Left forelimb (tissue), 1 donor: ENCODE data around the gene RECK.
"Not testable (repeated sequence)": the region's sequence is repeated elsewhere in the genome, so short reads cannot be mapped to it uniquely, and the experiment has no call there.

ENCODE experiments used
- DNase-seq: peaks from one replicate; pipeline ENCODE4 v3.0.0-alpha.2; 2018; ENCODE audit warnings: low spot score

The RECK gene

GRCh38 chr9:36063804-36064447, 27.2 kb downstream of the RECK start:
- DNase-seq = no peak

DNA sequence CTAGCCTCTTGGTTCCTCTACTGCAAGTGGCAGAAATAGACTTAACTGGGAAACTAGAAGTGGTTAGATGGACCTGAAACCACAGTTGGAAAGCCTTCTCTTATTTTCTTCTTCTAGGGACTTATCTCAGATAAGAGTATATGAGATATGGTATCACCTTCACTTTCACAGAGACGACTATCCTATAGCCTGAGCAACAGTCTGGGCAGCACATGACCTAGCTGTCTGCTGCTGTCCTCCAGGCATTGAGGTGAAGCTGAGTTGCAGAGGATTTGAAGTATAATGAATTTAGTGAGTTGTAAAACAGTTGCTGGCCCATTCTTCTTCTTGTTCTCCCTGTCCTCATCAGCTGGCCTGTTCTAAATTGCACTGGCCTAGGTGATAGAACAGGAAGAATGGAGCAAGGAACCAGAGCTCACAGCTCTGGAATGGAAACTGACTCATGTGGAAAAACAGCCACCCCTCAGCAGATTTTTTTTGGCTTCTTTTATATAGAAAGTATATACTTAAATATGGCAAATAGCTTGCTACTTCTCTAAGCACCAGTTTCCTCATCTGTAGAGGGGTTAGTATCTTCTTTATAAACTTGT, 27.8 kb downstream of the RECK start:
- DNase-seq = no peak

GRCh38 chr9:36074055-36074454, 37.3 kb downstream of the RECK start:
- no peak for DNase-seq

- no peak for DNase-seq
Measured at GRCh38 chr9:36074870-36075532, 38.3 kb downstream of the RECK start.

DNA sequence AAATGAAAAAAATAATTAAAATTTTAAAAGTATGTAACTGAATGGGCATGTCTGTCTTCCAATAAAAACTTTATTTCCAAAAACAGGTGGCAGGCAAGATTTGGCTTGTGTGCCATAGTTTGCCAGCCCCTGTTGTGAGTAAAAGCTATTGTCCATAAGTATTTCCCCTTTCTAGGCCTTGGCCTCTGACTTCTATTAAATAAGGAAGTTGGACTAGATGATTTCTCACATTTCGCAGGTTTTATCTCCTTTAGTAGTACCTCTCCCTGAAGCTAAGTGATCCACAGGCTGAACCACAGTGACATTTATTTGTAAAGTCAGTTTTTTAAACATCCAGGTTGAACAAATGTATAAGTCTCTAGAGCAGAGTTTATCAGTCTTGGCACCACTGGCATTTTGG, 41.3 kb downstream of the RECK start:
- DNase-seq = no peak

GRCh38 chr9:36080519-36080918, 43.8 kb downstream of the RECK start:
- no peak for DNase-seq

- DNase-seq = no peak
Measured at GRCh38 chr9:36082931-36083330, 46.2 kb downstream of the RECK start.

- no peak for DNase-seq
Measured at GRCh38 chr9:36086442-36086841, 49.7 kb downstream of the RECK start.

- DNase-seq = not testable (repeated sequence)
Measured at GRCh38 chr9:36087054-36087453, 50.3 kb downstream of the RECK start.

GRCh38 chr9:36088020-36088419, 51.3 kb downstream of the RECK start:
- no peak for DNase-seq

DNA sequence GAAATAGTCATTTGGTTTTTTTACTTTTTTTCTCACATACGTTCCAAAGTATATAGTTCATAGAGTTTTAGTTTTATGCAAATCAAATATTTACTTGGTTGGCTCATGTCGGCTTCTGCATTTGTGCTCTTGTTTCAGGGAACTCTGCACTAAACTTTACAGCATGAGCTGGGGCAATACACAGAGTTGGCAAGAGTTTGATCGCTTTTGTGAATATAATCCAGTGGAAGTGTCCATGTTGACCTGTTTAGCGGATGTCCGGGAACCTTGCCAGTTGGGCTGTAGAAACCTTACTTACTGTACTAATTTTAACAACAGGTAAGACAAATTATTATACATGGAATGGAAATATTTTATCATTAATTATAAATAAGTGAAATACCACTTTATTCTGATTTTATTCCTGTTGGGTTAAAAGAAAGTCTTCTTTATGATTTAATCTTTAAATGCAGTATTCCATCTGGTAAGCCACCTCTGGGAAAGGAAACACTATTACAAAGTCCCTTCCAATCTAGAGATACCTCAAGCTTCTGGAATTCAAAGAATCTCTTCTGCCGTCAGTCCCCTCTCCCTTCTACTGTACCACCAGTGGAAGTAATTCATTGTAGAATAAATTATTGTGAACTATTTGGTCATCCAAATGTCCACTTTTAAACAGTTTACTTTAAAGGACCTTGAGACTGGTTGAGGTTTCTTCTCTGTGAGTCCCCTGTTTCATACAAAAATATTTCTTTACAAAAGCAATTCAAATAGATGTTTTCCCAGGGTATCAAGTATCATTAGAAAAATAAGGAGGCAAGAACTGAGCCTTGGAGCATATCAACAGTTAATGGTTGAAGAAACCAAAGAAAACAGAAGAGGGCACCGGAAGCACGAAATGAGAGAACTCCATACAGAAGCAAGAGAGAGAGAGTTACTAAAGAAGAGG, 54.6 kb downstream of the RECK start:
- DNase-seq = peak; percentile 64

DNA sequence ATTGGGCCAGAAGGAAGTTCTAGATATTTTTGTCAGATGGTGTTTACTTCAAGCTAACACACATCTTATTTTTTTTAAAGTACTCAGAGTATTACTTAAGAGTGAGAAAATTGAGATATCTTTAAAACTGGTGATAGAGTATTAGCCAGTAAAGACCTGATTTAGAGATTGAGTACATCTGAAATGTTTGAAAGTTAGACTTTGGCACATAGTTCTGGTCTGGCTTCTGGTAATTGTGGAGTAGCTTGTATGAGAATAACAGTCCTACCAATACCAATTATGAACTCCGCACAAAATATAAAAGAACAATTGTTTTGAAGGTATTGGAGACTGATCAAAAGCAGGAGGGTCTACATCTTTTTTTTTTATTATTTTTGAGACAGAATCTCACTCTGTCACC, 55.3 kb downstream of the RECK start:
- no peak for DNase-seq

DNA sequence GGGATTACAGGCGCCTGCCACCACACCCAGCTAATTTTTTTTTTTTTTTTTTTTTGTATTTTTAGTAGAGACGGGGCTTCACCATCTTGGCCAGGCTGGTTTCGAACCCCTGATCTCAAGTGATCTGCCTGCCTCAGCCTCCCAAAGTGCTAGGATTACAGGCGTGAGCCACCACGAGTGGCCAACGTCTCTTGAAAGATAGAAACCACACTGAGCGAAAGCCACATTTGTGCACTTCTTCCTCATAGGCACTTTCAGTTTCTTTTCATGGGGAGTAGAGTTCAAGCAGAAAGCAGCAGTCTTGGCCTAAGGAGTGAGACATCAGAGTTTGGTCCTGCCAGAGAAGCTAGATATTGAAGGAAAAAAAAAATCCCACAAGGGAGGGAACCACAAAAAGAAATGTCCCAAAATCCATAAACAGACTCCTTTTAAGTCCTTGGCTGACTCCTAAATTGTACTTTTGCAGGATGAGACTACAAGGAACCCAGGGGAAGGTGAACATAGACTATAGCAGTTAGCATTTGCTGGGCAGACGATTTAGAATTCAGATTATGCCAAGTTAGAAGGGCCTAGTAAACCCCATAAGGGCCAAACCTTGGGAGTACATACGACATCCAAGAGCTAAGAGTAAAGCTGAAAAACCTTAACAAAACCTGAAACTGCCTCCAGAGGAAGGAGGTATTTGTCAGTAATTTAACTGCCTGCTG, 55.9 kb downstream of the RECK start:
- DNase-seq = no peak

GRCh38 chr9:36093384-36093783, 56.7 kb downstream of the RECK start:
- DNase-seq = no peak

- no peak for DNase-seq
Measured at GRCh38 chr9:36099718-36100117, 63.0 kb downstream of the RECK start.

DNA sequence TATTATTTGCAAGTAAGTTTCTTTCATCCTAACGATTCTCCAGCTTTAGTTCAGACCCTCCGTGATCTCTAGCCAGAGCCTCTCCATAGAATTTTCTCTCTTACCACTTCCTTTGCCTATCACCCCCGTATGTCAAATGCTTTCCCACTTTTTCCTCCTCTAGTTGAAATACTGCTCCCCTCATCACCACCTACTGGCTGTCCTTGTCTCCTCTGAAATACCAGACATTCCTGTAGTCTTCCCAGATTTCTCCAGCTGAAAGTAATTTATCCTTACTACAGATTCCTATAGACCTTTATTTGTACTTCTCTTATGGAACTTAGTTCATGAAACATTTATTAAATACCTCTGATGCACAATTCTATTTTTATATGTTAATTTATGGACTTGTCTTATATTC, 63.8 kb downstream of the RECK start:
- DNase-seq = no peak

DNA sequence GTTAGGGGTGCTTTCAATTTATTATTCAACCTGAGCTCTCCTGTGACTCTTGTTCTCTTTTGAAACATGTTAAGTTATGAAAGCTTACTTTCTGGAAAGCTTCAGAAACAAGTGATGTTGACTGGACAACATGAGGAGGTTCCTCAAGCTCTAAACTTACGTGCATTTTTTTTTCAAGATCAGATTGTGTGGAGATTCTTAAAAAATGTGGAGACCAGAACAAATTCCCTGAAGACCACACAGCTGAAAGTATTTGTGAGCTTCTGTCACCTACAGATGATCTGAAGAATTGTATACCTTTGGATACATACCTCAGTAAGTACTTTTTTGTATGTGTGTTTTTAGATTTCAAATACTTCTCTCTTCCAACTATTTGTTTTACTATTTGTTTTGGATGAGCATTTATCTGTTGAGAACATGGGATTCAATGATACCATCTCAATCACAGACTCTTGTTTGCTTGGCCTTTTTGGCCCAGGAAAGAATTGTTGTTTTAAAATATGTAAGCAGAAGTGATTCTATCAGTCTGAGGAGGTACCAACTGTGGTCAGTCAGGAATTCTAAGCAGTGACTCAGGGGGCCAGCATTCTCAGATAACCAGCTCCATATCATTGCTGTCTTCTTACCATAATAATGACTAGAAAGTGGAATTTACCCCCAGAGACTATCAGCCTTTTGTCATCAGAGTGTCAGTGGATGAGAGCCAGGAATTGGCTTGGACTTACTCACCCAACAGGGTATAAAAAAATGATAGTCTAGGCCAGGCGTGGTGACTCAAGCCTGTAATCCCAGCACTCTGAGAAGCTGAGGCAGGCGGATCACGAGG, 65.4 kb downstream of the RECK start:
- DNase-seq = no peak

- no peak for DNase-seq
Measured at GRCh38 chr9:36102742-36103495, 66.2 kb downstream of the RECK start.

DNA sequence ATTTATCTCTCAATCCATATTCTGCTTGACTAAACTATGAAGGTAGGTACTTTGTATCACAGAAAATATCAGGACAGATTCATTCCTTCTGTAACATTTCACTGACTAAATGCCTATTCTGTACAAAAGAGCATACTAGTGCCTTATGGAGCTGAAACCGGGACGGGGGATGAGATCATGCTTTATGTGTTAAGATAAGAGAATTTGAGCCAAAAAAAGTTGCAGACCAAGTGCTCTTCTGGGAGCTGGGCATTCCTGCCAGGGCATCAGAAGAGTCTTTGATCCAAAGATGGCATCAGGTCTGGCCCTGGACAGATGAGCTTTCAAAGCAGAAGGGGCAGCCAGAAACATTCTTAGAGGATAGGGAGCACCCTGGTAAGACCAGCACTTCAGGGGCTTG, 72.4 kb downstream of the RECK start:
- no peak for DNase-seq

- no peak for DNase-seq
Measured at GRCh38 chr9:36110434-36110833, 73.7 kb downstream of the RECK start.
